Mesenteric fat pad (tissue), 1 donor: ENCODE data around the gene CEP57L1. TPM values are rescaled to one million over a fixed set of nuclear protein-coding genes. Genes with fewer than 3 reads are reported as not detected.
"Not testable (repeated sequence)": the region's sequence is repeated elsewhere in the genome, so short reads cannot be mapped to it uniquely, and the experiment has no call there.

Experiments used
- DNase-seq: peaks from one replicate; pipeline ENCODE4 v3.0.0-alpha.2; 2020; ENCODE audit warnings: low spot score
- total RNA-seq: library from RNA; stranded (reverse); fragmentation: NEBNext Ultra II Directional; extraction: Animal tissue kit (Norgen Biotek cat#: 25700); gene quantifications from one replicate; pipeline ENCODE4 v1.2.1, GENCODE V29; 2021
- donor health status: DM: yes; HTN: yes; CAD: no.

CEP57L1 gene
- total RNA-seq, 1 donor from 2014 or later, result 14.2 TPM

DNA sequence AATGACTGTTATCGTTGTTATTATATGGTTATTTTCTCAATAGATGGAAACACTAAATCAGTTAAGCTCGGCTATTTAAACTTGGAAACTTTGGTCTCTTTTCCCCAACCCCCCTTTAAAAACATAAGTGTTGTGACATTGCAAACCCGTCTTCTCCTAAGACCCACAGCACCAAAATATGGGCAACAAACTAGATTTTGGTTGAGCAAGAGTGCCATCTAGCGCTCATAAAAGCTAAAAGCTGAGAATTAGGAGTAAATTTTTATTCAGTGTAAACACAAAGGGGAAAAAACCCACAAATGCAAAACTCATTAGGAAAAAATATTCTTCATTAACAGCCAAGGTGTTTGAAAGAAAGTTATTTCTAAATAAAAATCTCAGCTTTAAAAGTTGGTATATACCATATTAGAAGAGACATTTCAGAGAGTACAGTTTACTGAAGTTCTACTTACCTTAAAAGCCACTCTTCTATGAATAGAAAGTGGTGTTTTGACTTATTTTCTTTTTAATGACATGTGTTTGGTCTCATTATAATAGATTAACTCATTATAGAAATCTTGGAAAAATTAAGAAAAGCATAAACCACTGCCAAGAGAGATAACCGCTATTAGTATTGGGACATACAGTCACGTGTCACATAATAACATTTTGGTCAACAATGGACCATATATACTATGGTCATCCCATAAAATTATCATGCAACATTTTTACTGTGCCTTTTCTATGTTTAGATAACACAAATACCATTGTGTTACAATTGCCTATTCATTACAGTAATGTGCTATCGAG is 21.8 kb upstream of the CEP57L1 start:
- DNase-seq, result no peak

DNA sequence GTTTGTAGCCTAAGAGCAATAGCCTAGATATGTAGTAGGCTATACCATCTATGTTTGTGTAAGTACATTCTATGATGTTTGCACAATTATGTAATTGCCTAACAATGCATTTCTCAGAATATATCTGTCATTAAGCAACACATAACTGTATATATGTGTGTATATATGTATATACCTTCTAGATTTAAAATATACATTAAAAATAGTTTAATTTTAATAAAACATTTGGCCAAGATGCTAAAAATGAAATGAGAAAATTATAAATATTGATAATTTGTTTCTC is 21.2 kb upstream of the CEP57L1 start:
- no peak for DNase-seq

DNA sequence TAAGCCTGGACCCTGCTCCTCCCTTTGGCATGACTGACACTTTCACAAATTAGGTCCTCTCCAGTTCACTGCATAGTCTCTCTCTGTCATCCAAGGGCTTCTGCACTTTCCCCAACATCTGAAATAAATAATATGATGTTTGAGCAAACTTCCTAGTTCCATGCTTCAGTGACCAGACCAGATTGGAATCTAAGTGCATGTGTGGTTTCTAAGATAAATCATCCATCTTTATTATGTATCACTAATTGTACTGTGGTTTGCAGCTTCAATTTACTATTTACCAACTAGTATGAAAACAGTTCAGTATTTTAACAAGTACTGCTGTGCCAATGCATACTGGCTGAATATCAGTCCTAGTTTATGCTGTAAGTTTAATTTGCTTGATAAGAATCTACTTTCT is 19.4 kb upstream of the CEP57L1 start:
- DNase-seq, result no peak

DNA sequence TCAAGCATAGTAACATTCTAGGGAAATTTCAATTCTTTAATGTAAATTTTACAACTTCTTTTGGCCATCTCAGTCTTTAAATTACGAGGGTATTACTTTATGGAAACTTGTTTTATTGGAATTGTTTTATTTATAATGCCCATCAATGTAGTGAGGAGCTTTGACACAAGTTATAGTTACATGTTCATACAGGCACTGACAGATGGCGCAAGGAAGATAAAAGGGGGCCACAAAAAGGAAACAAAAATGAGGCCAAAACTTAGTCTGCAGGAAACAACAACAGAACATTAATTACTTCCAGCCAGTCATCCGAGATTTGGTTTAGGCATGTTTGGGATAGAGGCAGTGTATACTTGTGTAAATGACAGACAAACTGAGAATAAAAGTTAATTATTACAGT is 18.9 kb upstream of the CEP57L1 start:
- DNase-seq, result no peak

DNA sequence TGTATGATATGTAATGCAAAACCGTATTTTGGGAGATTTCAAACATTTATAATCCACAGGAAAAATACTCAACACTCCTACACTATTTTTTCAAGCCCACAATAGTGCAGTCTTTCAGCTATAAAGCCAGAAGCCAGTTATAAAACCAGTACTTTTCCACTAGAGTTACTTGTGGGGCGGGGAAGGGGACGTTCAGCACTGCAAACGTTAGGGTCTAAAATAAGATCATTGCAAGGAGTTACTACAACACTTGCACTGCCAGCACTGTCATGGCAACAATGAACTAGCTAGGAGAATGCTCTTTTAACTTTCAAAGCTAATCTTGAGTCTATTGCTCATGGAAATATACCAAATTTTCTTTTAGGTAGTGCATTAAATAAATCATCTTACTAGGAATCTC is 15.3 kb upstream of the CEP57L1 start:
- DNase-seq, result no peak

DNA sequence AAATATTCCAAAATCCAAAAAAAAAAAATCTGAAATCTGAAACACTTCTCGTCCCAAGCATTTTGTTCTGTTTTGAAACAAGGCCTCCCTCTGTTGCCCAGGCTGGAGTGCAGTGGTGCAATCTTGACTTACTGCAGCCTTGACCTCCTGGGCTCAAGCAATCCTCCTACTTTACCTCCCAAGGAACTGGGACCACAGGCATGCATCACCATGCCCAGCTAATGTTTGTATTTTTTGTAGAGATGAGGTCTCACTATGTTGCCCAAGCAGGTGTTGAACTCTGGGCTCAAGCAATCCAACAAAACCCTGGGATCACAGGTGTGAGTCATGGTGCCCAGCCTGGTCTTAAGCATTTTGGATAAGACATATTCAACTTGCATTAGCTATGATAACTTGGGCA is 14.3 kb upstream of the CEP57L1 start:
- no peak for DNase-seq

DNA sequence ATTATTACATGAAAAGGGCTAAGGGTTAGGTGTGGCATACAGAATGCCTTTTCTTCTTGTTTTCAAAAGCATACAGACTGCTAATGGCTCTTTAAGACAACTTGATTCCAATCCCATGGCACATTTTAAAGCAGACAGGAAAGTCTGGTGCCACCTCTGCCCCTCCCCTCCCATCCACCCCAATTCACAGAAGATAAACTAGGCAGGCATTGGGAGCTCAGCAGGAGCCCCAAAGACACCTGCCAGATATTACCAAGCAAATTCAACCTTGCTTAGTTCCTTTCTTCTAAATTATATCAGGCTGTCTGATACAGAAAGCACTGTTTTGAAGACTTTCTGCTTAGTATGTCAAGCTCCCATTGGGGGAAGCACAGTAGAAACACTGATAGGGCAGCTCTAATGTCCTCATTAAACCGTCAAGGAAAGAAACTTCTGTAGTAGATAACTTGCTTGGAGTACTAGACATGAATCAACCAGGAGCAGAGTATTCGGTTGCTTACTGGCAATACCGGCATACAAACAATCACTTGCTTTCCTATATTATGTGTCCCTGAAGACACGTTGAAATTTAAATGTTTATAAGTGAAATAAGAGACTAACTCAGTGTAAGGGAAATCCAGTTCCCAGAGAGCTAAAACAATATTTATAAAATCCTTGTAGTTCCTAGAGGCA is 13.7 kb upstream of the CEP57L1 start:
- DNase-seq, result no peak

DNA sequence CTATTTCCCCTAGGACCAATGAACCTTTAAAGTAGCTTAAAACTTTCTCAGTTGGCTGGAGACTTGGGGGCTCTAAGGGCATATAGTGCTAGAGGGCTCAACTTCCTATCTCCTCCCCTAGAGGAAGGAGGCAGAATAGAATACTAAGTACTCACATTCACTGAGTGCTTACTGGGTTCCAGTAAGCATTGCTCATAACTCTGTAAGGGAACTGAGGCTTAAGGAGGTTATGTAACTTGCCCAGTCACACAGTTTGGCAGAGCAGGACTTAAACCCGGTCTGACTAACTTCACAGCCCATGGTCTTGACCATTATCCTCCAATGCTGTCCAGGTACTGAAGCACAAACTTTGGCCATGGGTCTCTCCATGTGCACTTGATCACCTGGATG is 13.1 kb upstream of the CEP57L1 start:
- no peak for DNase-seq

DNA sequence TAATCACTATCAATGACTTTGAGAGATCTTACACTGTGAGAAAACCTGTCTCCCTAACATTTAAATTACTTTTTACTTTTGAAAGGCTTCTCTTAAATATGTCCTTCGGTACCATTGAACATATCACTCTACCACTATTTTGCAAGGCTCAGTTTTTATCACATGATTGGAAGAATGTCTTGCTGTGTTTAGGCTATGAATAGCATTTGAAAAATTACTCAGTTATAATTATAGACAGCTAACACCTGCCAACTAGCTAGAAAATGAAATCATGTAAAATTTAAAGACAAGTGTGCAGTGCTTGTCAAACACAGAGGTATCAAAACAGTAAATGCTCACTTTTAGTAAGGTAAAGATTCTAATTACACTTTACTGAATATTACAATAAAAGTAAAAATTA is 11.7 kb upstream of the CEP57L1 start:
- no peak for DNase-seq

DNA sequence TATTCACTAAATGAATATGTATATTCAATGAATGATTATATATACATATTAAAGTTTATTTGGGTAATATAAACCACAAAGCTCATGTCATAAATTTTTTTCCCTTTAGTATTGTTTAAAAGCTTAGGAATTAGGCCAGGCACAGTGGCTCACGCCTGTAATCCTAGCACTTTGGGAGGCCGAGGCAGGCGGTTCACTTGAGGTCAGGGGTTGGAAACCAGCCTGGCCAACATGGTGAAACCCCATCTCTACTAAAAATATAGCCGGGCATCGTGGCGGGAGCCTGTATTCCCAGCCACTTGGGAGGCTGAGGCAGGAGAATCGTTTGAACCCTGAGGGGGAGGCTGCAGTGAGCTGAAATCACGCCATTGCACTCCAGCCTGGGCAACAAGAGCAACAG is 11.2 kb upstream of the CEP57L1 start:
- DNase-seq, result not testable (repeated sequence)

DNA sequence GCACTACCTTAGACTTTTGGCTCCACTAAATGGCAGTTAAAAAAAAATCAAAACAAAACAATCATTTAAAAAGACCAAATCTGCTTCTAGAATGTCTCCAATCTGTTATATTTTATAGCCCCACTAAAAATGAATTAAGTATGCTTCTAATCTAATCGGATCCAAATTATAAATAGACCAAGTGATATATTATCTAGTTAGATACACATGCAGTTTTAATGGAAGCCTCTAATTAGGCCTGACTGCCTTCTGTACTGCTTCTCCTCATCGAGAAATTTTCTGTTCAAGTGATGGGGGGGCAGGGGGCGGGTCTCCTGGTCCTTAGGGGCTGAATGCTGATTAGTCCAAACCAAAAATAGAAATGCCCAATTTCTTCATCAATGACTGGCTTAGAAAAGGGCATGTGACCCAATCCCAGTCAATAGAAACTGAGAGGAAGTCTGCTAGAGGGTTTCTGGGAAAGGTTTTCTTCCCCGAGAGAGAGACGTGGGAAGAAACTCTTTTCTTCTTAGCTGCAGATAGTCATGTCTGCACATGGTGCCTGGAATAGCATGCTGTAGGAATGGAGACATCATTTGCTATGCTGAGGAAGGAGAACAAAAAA is 7.5 kb upstream of the CEP57L1 start:
- no peak for DNase-seq

DNA sequence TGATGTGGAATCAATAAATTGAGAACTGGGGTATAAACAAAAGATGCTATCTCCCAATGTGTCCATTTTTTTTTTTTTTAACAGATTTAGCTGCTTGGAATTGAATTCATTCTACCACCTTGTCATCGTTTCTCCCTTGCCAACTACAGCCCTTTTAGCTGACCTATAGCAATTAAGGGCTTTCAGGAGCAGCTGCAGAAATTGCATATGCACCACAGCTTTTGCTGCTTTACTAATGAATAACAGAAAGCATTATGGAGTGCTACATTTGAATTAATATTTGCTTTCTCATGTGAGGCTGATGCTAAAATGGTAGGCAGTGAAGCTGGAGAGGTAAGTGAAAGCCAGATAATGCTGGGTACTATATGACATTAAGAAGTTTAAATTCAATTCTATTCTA is 6.3 kb upstream of the CEP57L1 start:
- no peak for DNase-seq

DNA sequence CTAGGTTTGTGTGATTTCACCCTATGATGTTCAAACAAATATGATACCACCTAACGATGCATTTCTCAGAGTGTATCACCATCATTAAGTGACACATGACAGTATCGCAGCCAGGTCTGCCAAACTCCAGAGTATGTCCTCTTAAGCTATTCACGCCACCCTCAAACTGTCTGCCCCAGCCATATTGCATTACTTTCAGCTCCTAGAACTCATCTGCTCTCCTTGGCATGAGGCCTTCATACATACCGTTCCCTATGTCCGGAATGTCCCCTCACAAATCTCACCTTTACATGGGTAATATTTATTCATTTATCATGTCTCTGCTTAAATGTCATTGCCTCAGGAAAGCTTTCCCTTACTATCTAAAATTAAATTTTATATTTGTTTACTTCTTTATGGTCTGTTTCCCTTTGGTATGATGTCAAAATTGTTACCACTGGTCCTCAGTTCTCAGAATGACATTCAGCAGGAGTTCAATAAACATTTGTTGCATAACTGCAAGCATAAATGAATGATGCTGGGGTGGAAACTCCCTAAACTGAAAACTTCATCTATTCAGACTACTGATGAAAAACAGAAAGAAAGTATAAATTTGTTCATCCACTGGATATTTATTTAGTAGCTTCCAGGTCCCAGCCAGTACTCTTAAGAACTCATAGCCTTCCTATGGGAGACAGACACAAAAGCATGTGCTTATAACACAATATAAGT is 3.8 kb upstream of the CEP57L1 start:
- DNase-seq, result no peak

DNA sequence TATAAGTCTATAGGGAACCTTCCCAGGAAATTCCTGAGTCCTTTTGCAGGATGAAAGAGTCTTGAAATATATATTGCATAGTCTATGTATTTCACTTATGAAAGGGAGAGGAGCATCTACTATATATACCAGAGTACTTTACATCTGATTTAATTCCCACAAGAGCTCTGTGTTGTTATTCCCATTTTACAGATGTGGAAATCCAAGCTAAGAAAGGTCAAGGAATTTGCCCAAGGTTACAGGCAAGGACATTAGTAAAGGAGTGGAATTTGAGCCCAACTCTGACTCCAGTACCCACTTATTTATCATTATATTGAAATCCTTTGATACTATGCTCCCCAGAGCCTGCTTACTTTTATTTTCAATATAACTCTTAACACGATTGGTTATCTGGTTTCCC is 3.2 kb upstream of the CEP57L1 start:
- no peak for DNase-seq

DNA sequence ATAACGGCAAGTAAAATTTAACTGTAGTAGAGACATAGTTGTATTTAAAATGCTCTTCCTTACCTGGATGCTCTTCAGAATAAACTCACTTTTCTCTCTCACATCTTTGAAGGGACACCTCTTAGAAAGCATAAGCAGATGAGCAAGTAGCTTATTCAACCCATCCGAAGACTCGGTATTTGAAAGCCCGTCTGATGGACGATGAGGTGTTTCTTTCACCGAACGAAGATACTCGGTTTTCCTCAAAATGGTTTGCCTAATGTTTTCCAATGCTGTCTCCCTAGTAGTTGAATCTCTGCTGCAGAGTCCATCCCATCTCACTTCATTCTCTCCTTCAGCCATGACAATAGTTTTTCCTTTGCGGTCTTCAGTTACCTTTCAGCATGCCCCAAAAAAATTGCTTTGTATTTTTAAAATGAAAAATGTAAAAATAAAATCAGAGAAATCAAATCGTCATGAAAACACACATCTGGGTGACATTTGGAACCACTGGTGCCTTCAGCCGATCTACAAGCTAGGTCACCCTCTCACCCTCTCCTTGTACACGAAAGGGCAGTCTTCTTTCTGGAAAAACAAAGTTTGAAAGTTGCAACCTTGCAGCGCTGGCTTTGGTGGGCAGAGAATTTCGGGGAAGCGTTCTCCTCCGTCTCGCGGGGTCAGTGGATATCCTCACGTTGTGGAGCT is 1.4 kb upstream of the CEP57L1 start:
- no peak for DNase-seq

DNA sequence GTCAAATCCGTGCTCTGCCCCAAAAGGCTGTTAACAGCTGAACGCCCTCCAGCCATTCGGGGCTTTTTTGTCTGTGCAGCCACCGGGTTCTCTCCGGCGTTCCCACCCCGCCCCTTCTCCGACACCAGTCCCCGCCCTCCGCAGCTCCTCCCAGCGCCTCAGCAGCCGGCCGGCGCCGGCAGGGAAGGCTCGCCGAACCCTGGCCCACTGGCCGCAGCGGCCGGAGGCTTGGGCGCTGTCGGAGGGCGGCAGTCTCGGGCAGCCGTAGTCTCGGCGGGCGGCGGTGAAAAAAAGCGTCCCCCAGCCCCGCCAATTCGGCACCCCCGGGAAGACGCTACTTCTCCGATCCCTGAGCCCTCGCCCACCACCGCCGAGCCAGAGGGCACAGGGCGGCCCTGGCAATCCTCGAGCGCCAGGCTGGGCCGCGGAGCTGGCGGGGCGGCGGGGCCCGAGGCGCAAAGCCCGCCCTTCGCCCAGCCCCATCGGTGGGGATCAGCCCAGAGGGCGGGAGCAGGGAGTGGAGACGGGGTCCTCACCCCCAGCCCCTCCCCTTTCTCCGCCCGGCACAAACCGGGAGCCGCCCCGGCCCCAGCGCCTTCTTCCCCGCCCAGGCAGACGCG is 781 bp upstream of the CEP57L1 start, which contains the start of gene SESN1:
TSS of gene SESN1 (minus strand) at position 431 of the 620 bp plus-strand sequence. CDS start 773 bp downstream, outside the sequence.
- peak; percentile 97 for DNase-seq

DNA sequence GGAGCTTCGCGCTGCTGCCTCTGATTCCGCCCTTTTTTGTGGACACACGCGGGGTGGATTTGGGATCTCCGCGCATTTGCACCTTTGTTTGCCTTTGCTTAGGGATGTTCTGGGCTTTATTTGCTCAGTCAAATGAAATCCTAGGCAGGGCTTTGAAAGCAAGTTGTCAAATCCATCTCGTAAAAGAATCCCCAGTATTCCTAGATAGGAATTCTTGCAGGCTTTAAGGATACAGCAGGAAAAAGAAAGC is 453 bp downstream of the CEP57L1 start:
- no peak for DNase-seq

DNA sequence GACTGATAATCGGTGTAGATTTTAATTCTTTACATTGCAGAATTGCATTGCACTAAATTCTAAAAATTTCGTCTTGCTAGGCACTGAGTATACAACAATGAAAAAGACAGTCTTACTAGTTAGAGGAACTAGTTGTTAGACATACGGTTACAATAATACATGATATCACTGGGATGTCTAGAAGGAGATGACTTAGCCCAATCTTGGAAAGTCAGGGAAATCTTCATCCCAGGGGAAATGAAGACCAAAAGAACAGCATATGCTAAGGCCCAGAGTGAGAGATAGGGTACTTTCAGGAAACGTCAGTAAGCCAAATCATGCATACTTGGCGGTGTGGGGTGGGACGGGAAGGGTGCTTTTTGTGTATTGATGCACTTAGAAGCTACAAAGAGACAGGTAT is 901 bp downstream of the CEP57L1 start:
- DNase-seq, result no peak

DNA sequence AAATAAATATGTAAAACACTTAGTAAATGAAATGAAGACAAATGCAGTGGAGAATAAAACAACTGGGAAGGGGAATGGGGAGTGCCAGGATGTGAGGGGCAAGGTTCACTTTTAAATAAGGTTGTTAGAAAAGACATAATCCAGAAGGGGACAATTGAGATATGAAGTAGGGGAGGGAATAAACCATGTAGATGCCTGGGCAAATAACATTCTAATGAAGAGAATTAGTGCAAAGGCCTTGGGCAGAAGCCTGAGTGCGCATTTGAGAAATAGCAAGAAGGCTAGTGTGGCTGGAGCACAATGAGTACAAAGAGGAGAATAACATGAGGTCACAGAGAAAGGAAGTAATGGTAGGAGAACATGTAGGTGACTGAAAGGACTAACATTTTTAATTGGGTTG is 2.4 kb downstream of the CEP57L1 start:
- DNase-seq, result no peak

DNA sequence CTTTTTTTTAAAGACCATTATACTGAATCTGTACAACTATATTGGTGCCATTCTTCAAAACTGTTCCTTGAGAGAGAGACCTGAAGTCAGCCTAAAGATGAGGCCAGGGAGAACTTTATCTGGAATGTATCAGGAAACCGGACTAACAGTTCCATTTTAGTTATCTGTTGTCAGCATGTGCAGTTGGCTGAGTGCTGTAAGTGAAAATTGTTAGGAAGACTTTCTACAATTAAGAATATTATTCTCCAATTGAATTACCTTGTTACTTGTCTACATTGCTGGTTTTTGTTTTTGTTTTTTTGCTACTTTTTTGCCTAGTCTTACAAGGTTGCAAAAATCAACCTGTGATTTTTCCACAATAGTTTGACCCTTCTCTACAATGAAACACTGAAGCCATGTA is 7.5 kb downstream of the CEP57L1 start:
- DNase-seq, result no peak

DNA sequence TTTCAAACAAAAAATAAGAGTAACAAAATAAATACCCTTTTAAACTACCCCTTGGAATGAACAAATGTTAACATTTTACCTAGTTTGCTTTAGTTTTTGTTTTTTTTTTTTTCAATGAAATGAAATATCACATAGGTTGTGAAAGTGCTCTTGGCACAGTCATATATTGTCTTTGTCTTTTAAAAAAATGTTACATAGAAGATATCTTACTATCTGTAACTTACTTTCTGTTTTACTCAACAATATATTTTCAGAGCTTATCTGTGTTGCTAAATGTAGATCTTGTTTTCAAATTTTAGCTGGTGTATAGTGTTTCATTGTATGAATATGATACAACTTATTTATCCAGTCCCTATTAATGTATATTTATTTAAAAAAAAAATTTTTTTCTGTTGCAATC is 8.6 kb downstream of the CEP57L1 start:
- no peak for DNase-seq
